A204.1 (cell line): ENCODE measurements around the gene DIAPH2.

Experiments
- FAIRE-seq: peaks from 2 replicates; lab custom pipeline; 2012; peaks lifted over from hg19 to GRCh38; lab: Jason Lieb, UNC

DIAPH2 gene

GRCh38 chrX:96979766-96980165, 295.1 kb downstream of the DIAPH2 start:
- FAIRE-seq: no peak

GRCh38 chrX:96982161-96982560, 297.5 kb downstream of the DIAPH2 start:
- no peak for FAIRE-seq

- no peak for FAIRE-seq
Observed at GRCh38 chrX:96984538-96984937, 299.9 kb downstream of the DIAPH2 start.

GRCh38 chrX:96985046-96985445, 300.4 kb downstream of the DIAPH2 start:
- FAIRE-seq: no peak

GRCh38 chrX:96987228-96987627, 302.6 kb downstream of the DIAPH2 start:
- FAIRE-seq: no peak

GRCh38 chrX:96989830-96990571, 305.4 kb downstream of the DIAPH2 start:
- FAIRE-seq: no peak

- no peak for FAIRE-seq
Observed at GRCh38 chrX:96994093-96994492, 309.5 kb downstream of the DIAPH2 start.

- FAIRE-seq: no peak
Observed at GRCh38 chrX:96997196-96997595, 312.6 kb downstream of the DIAPH2 start.

GRCh38 chrX:97000682-97001368, 316.2 kb downstream of the DIAPH2 start:
- FAIRE-seq: no peak

GRCh38 chrX:97006167-97006566, 321.5 kb downstream of the DIAPH2 start:
- FAIRE-seq: no peak

GRCh38 chrX:97009391-97009790, 324.7 kb downstream of the DIAPH2 start:
- FAIRE-seq: no peak

- no peak for FAIRE-seq
Observed at GRCh38 chrX:97011540-97011939, 326.9 kb downstream of the DIAPH2 start.

- FAIRE-seq: no peak
Observed at GRCh38 chrX:97016106-97016505, 331.5 kb downstream of the DIAPH2 start.

GRCh38 chrX:97021680-97022079, 337.0 kb downstream of the DIAPH2 start:
- no peak for FAIRE-seq

- FAIRE-seq: no peak
Observed at GRCh38 chrX:97026406-97026805, 341.8 kb downstream of the DIAPH2 start.

- no peak for FAIRE-seq
Observed at GRCh38 chrX:97027384-97027922, 342.8 kb downstream of the DIAPH2 start.

- FAIRE-seq: no peak
Observed at GRCh38 chrX:97030463-97030862, 345.8 kb downstream of the DIAPH2 start.

- FAIRE-seq: no peak
Observed at GRCh38 chrX:97030947-97031346, 346.3 kb downstream of the DIAPH2 start.

- FAIRE-seq: no peak
Observed at GRCh38 chrX:97039363-97040029, 354.9 kb downstream of the DIAPH2 start.

- no peak for FAIRE-seq
Observed at GRCh38 chrX:97045470-97045869, 360.8 kb downstream of the DIAPH2 start.

- no peak for FAIRE-seq
Observed at GRCh38 chrX:97046867-97047266, 362.2 kb downstream of the DIAPH2 start.

- no peak for FAIRE-seq
Observed at GRCh38 chrX:97050392-97050791, 365.8 kb downstream of the DIAPH2 start.

GRCh38 chrX:97057349-97057909, 372.8 kb downstream of the DIAPH2 start:
- no peak for FAIRE-seq
